GM12865 (cell line): Measurements from ENCODE around the gene DNMT3L.

Source experiments
- DNase-seq: peaks from one replicate; pipeline ENCODE4 v3.0.0; 2010; ENCODE audit warnings: low read depth
- H3K4me3 ChIP-seq: 2 replicates; pipeline ENCODE4 v1.5.1; 2011; ENCODE audit warnings: mild to moderate bottlenecking, low read depth, low read length, control low read depth
- TF ChIP-seq, protein P1 (sequence below): IDR thresholded peaks from 2 replicates; pipeline ENCODE4 v1.5.1; 2011; ENCODE audit warnings: low read length, control low read depth, low read depth, inconsistent platforms; ENCODE audit not compliant: insufficient read depth; ENCODE audit errors: missing control alignments

DNMT3L gene

DNA sequence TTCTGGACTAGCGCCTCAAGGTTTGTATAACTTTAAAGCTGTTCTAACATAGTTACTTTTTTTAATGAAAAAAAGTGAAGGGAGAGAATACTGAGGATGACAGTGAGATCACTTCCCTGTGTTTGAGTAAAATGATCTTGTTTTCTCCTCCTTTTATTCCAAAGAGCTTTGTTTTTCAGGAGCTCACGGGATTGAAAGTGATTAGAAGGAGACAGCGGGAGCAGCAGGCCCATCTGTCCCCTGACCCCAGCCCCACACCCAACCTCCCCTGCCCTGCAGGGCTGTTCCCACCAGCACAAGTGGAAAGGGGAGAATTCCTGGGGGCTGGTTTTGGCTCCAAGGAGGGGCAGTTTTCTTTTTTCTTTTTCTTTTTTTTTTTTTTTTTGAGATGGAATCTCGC is 2.1 kb upstream of the DNMT3L start:
- TF ChIP-seq, protein P1, sequence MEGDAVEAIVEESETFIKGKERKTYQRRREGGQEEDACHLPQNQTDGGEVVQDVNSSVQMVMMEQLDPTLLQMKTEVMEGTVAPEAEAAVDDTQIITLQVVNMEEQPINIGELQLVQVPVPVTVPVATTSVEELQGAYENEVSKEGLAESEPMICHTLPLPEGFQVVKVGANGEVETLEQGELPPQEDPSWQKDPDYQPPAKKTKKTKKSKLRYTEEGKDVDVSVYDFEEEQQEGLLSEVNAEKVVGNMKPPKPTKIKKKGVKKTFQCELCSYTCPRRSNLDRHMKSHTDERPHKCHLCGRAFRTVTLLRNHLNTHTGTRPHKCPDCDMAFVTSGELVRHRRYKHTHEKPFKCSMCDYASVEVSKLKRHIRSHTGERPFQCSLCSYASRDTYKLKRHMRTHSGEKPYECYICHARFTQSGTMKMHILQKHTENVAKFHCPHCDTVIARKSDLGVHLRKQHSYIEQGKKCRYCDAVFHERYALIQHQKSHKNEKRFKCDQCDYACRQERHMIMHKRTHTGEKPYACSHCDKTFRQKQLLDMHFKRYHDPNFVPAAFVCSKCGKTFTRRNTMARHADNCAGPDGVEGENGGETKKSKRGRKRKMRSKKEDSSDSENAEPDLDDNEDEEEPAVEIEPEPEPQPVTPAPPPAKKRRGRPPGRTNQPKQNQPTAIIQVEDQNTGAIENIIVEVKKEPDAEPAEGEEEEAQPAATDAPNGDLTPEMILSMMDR = no peak
- DNase-seq = no peak
- H3K4me3 ChIP-seq = no peak overlapping the region

DNA sequence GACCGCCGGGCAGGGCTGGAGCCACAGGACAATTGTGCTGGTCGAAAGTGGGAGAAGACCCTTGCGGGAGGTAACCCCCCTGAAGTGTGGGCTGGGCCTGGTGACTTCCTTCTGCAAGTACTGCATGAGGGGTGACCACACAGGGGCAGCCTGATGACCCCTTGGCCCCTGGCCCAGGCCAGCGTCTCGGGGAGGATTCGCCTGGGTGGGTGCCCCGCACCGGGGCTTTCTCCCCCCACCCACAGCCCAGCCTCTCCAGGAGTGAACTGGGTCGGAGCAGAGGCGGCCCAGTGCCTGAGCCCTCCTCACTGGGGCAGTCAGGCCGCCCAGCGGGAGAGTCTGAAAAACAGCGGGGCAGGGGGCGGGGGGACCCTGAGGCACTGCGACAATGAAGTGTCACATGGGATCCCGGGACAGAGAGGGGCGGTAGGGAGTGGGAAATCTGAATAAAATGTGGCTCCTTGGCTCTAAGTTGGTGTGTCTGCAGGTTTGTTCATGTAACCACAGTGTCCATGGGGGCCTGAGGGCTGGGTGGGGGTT is 1.6 kb upstream of the DNMT3L start:
- TF ChIP-seq, protein P1 = no peak
- no peak overlapping the region for H3K4me3 ChIP-seq
- DNase-seq = no peak

DNA sequence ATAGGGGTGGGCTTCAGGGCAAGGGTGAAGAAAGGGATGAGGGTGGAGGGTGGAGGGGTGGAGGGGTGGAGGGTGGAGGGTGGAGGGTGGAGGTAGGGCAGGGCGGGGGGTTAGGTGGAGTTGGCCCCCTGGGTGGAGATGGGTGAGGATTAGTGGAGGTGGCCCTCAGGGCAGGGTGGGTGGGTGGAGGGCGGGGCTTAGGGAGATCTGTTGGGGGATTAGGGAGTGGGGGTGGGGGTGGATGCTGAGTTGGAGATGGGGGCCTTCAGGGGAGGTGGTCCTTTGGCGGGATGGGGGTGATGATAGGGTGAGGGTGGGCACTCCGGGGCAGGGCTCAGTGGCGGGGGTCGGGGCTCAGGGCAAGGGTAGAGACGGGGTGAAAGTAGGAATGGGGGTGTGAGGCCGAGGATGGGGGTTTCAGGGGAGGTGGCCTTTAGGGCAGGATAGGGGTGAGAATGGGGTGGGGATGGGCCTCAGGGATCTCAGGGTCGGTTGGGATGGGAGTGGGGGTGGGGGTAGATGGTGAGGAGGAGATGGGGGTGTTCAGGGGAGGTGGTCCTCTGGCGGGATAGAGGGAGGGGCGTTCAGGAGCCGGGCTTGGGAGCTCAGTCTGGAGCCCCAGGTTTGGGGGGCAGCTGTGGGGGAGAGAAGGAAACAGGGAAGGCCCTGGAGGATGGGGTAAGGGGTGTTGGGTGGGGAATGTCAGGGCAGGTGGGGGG is 800 bp upstream of the DNMT3L start:
- TF ChIP-seq, protein P1 = no peak
- no peak for DNase-seq
- no peak overlapping the region for H3K4me3 ChIP-seq

DNA sequence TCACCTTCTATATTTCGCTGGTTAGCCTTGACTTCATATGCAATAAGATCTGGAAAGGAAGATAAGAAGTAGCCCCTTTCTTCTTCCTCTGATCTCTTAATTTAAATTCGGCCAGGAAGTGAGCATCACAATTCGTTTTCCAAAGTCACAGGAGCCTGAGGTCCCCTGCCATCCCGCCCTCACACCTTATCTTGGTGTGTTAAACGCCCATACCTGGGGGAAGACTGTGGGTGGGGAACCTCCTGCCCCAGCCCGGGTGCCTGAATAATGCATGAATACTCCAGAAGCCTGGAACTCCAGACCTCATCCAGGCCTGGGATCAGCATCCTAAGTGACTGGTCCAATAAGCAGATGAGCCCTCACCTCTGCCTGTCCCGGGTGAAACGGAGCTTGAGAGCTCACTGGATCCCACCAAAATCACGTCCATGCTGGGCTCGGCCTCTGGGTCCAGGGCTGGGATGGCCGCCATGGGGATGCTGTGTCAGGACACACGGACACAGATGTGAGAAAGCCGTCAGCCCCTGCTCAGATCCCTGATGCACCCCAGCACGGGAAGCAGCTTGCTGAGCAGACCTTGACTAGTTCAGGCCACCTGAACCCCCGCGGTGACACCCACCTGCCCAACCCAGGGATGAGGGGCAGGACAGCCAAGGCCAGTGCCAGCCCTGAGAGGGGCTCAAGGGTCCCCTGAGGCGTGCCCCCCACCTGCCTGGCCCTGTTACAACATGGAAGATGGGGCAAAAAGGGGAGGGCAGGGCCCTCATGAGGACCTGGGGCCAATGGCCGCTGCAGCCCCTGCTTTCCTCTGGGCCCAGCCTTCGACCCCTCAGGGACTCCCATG is 686 bp downstream of the DNMT3L start:
- H3K4me3 ChIP-seq = no peak overlapping the region
- TF ChIP-seq, protein P1 = no peak
- no peak for DNase-seq

DNA sequence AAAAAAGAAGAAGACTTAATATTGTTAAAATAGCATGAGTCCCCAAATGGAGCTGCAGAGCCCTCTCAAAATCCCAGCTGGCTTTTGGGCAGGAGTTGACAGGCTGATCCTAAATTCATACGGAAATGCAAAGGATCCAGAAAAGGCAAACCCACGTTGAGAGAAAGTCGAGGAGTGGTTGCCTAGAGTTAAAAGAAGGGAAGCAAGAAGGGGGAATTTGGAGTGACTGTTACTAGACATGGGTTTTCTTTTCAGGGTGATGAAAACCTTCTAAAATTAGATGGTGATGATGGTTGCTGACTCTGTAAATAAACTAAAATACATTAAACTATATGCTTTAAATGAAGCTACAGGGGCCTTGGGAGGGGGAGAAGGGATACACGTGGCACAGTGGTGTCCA is 1.6 kb downstream of the DNMT3L start:
- no peak for DNase-seq
- TF ChIP-seq, protein P1 = no peak
- no peak overlapping the region for H3K4me3 ChIP-seq

DNA sequence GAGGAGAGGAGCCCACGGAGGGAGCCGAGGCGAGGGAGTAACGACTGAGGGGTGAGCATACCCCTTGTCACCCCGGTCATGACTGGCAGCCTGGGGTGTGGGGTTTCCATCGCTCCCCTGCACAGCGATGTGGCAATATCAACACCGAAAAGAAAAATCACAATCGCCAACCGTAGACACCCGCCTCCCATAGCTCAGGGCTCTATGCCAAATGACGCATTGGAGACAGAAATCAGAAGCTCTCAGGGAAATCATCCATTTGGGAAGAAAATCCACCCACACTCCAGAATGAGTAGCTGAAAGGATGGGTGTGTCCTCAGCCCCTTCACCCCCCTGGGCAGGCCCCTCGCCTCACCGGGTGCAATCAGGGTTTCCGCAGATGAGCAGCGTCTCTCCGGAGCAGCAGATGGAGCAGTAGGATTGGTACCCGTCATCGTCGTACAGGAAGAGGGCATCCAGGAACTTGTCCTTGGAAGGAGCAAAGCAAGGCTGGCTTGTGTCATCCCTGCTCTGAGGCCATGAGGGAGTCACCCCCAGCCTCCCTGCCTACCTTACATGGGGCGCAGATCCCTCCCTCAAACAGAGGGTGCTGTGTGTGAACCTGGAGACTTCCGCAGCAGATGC is 2.5 kb downstream of the DNMT3L start:
- no peak for DNase-seq
- no peak overlapping the region for H3K4me3 ChIP-seq
- TF ChIP-seq, protein P1 = no peak
